Liver (tissue), 9 donors: Measurements from ENCODE around the gene SLC5A2. TPM values are rescaled to one million over a fixed set of nuclear protein-coding genes. Genes with fewer than 3 reads are reported as not detected.

ENCODE experiments used
- DNase-seq: peaks from one replicate; pipeline ENCODE4 v3.0.0-alpha.2; 2017; ENCODE audit warnings: low spot score
- H3K27ac ChIP-seq, 2 donors: one replicate each; pipeline ENCODE4 v1.7.0; 2013; ENCODE audit warnings: inconsistent platforms in 2 of 2, low read length in 2 of 2, control low read depth in 1 of 2, low read depth in 1 of 2, mild to moderate bottlenecking in 1 of 2
- H3K27me3 ChIP-seq, 4 donors: one replicate each; pipeline versions ENCODE4 v1.6.1 to v1.7.0; 2013; ENCODE audit warnings: low read length in 3 of 4, inconsistent platforms in 1 of 4, mild to moderate bottlenecking in 1 of 4, moderate library complexity in 1 of 4; ENCODE audit not compliant: control insufficient read depth in 4 of 4, insufficient read depth in 4 of 4
- H3K36me3 ChIP-seq, 4 donors: one replicate each; pipeline versions ENCODE4 v1.6.1 to v1.7.0; 2013; ENCODE audit warnings: low read length in 3 of 4, mild to moderate bottlenecking in 3 of 4, low read depth in 1 of 4, moderate library complexity in 1 of 4; ENCODE audit not compliant: control insufficient read depth in 4 of 4, insufficient read depth in 3 of 4
- H3K4me1 ChIP-seq, 4 donors: one replicate each; pipeline versions ENCODE4 v1.6.1 to v1.7.0; 2013; ENCODE audit warnings: low read length in 3 of 4, mild to moderate bottlenecking in 3 of 4, moderate library complexity in 1 of 4; ENCODE audit not compliant: control insufficient read depth in 4 of 4, insufficient read depth in 4 of 4
- H3K4me3 ChIP-seq, 3 donors: one replicate each; pipeline versions ENCODE4 v1.6.1 to v1.7.0; 2013; ENCODE audit warnings: low read length in 3 of 3, control low read depth in 1 of 3, low read depth in 1 of 3, mild to moderate bottlenecking in 1 of 3
- H3K9ac ChIP-seq, 2 donors: one replicate each; pipeline ENCODE4 v1.7.0; 2013; ENCODE audit warnings: low read length in 2 of 2, mild to moderate bottlenecking in 2 of 2, moderate library complexity in 2 of 2, control low read depth in 1 of 2, low read depth in 1 of 2
- H3K9me3 ChIP-seq, 4 donors: one replicate each; pipeline versions ENCODE4 v1.6.1 to v1.7.0; 2013; ENCODE audit warnings: low read length in 3 of 4; ENCODE audit not compliant: control insufficient read depth in 4 of 4
- ATF3 ChIP-seq: IDR thresholded peaks from 2 replicates; pipeline ENCODE4 v1.6.1; 2016; ENCODE audit warnings: antibody characterized with exemption
- CTCF ChIP-seq: fragments of 150-350 bp; IDR thresholded peaks from 2 replicates; pipeline ENCODE4 v1.5.1; 2017; ENCODE audit warnings: improper control_type of control experiment, low read depth, low read length; ENCODE audit not compliant: missing input control
- FOXA1 ChIP-seq: IDR thresholded peaks from 2 replicates; pipeline ENCODE4 v1.6.1; 2016; ENCODE audit warnings: antibody characterized with exemption
- FOXA2 ChIP-seq: IDR thresholded peaks from 2 replicates; pipeline ENCODE4 v1.6.1; 2016; ENCODE audit warnings: antibody characterized with exemption
- GABPA ChIP-seq, 2 donors: IDR thresholded peaks in 1 of 2; conservative IDR thresholded peaks in 1 of 2; 2 replicates each; pipeline ENCODE4 v1.6.1; 2016; ENCODE audit warnings: antibody characterized with exemption in 2 of 2, mild to moderate bottlenecking in 1 of 2, moderate library complexity in 1 of 2
- HNF4A ChIP-seq, 2 donors: conservative IDR thresholded peaks; 2 replicates each; pipeline ENCODE4 v1.6.1; 2016; ENCODE audit warnings: antibody characterized with exemption in 2 of 2, mild to moderate bottlenecking in 2 of 2
- HNF4G ChIP-seq: IDR thresholded peaks from 2 replicates; pipeline ENCODE4 v1.6.1; 2016; ENCODE audit warnings: antibody characterized with exemption
- JUND ChIP-seq, 2 donors: IDR thresholded peaks; 2 replicates each; pipeline ENCODE4 v1.6.1; 2016; ENCODE audit warnings: antibody characterized with exemption in 2 of 2
- MAX ChIP-seq: IDR thresholded peaks from 2 replicates; pipeline ENCODE4 v1.6.1; 2016; ENCODE audit warnings: antibody characterized with exemption
- NR2F2 ChIP-seq: IDR thresholded peaks from 2 replicates; pipeline ENCODE4 v1.6.1; 2016; ENCODE audit warnings: antibody characterized with exemption
- RAD21 ChIP-seq, 2 donors: IDR thresholded peaks; 2 replicates each; pipeline ENCODE4 v1.6.1; 2016; ENCODE audit warnings: antibody characterized with exemption in 2 of 2, mild to moderate bottlenecking in 2 of 2
- RXRA ChIP-seq, 2 donors: IDR thresholded peaks; 2 replicates each; pipeline ENCODE4 v1.6.1; 2017 to 2018; ENCODE audit warnings: antibody characterized with exemption in 2 of 2, mild to moderate bottlenecking in 1 of 2
- TAF1 ChIP-seq: conservative IDR thresholded peaks from 2 replicates; pipeline ENCODE4 v1.6.1; 2016; ENCODE audit warnings: antibody characterized with exemption, mild to moderate bottlenecking
- YY1 ChIP-seq: IDR thresholded peaks from 2 replicates; pipeline ENCODE4 v1.6.1; 2016; ENCODE audit warnings: antibody characterized with exemption, mild to moderate bottlenecking
- ZBTB33 ChIP-seq: IDR thresholded peaks from 2 replicates; pipeline ENCODE4 v1.6.1; 2016; ENCODE audit warnings: antibody characterized with exemption
- WGBS: extraction: QIAGEN DNeasy Blood & Tissue Kit; methylation state at CpG from one replicate; pipeline ENCODE4 v1.1.7; 2013; 5-methylcytosine and 5-hydroxymethylcytosine counted together
- polyA plus RNA-seq, 2 donors: library from polyadenylated mRNA; stranded (reverse) in 1 of 2; unstranded in 1 of 2; fragments of 200-250 nt in 1 of 2; fragments of >200 nt in 1 of 2; fragmentation: Nextera tagmentation in 1 of 2; extraction: Ambion mirVana in 1 of 2; gene quantifications; one replicate each; pipeline versions ENCODE4 v1.2.1 to v1.2.3, GENCODE V29; 2013 to 2015
- total RNA-seq, 2 donors: library from RNA; depleted of rRNA; stranded (reverse); fragments of >200 nt; gene quantifications; one replicate each; pipeline ENCODE4 v1.2.3, GENCODE V29; 2014
- donor health status: healthy.
- donor health status: healthy.
- donor health status: healthy.
- donor health status: healthy.
- donor health status: healthy.

Gene SLC5A2
- total and polyA plus RNA-seq, 4 donors = 0.14 to 8.1 (median 0.93) TPM; not detected in 1

GRCh38 chr16:31461921-31462804 is 20.8 kb upstream of the SLC5A2 start (continued):
- no peak for TF ChIP-seq CTCF
- TF ChIP-seq ZBTB33 = peak; percentile 48
- peak; percentile 87 for TF ChIP-seq MAX

GRCh38 chr16:31464348-31464769 is 18.6 kb upstream of the SLC5A2 start:
- no peak overlapping the region for H3K27ac ChIP-seq
- no peak overlapping the region for H3K4me3 ChIP-seq
- H3K27me3 ChIP-seq = no peaks in the 10 kb centered on the region
- WGBS = 94% methylated on average over 36 of the region's 36 CpGs
- H3K9me3 ChIP-seq = no peaks in the 10 kb centered on the region
- peaks cover 0 to 23% (median 3%) of the 10 kb centered on the region in 4 donors for H3K36me3 ChIP-seq
- no peak for DNase-seq
- peaks cover 12 to 39% (median 27%) of the 10 kb centered on the region in 4 donors for H3K4me1 ChIP-seq
- no peak overlapping the region for H3K9ac ChIP-seq
- TF ChIP-seq GABPA (IDR thresholded peaks at IDR 0.05 in 1 of 2, conservative IDR thresholded peaks at IDR 0.05 in 1 of 2) (no peak), HNF4A (conservative IDR thresholded peaks at IDR 0.05) (no peak), NR2F2 (no peak), FOXA2 (no peak), RXRA (IDR thresholded peaks at IDR 0.05) (no peak), HNF4G (no peak), JUND (IDR thresholded peaks at IDR 0.05) (no peak)

GRCh38 chr16:31464781-31465260 is 18.1 kb upstream of the SLC5A2 start:
- Histone ChIP-seq H3K9me3 (no peaks in the 10 kb centered on the region), H3K36me3 (peaks cover 0 to 23% (median 3%) of the 10 kb centered on the region in 4 donors), H3K27me3 (no peaks in the 10 kb centered on the region), H3K27ac (no peak overlapping the region), H3K4me1 (peaks cover 12 to 39% (median 27%) of the 10 kb centered on the region in 4 donors), H3K9ac (no peak overlapping the region), H3K4me3 (no peak overlapping the region)
- 97% methylated on average over 17 of the region's 17 CpGs for WGBS
- no peak for DNase-seq
- TF ChIP-seq GABPA (IDR thresholded peaks at IDR 0.05 in 1 of 2, conservative IDR thresholded peaks at IDR 0.05 in 1 of 2) (no peak), HNF4G (no peak), ATF3 (no peak), RAD21 (IDR thresholded peaks at IDR 0.05) (no peak), MAX (no peak), FOXA2 (no peak), NR2F2 (no peak), RXRA (IDR thresholded peaks at IDR 0.05) (no peak), YY1 (no peak), TAF1 (no peak), CTCF (no peak), ZBTB33 (no peak), FOXA1 (no peak), JUND (IDR thresholded peaks at IDR 0.05) (no peak)
